Rectal smooth muscle tissue (tissue), 1 donor: ENCODE results near the gene ADAT1.
A peak's percentile ranks its signal among the peaks of the same experiment; 100 is the strongest.
"Not testable (repeated sequence)": the region's sequence is repeated elsewhere in the genome, so short reads cannot be mapped to it uniquely, and the experiment has no call there.

Experiments used
- H3K27ac ChIP-seq: one replicate; pipeline ENCODE4 v1.7.0; 2013; ENCODE audit warnings: low read depth, low read length, inconsistent platforms
- H3K27me3 ChIP-seq: one replicate; pipeline ENCODE4 v1.7.0; 2013; ENCODE audit warnings: low read length; ENCODE audit not compliant: control insufficient read depth, insufficient read depth
- H3K36me3 ChIP-seq: one replicate; pipeline ENCODE4 v1.7.0; 2013; ENCODE audit warnings: low read length; ENCODE audit not compliant: control insufficient read depth, insufficient read depth
- H3K4me1 ChIP-seq: one replicate; pipeline ENCODE4 v1.7.0; 2013; ENCODE audit warnings: low read length; ENCODE audit not compliant: control insufficient read depth, insufficient read depth
- H3K4me3 ChIP-seq: one replicate; pipeline ENCODE4 v1.7.0; 2013; ENCODE audit warnings: low read length
- H3K9ac ChIP-seq: one replicate; pipeline ENCODE4 v1.7.0; 2013; ENCODE audit warnings: low read length

ADAT1 gene

GRCh38 chr16:75616521-75617010 is 6.5 kb downstream of the ADAT1 start:
- H3K9ac ChIP-seq, result no peak overlapping the region
- H3K36me3 ChIP-seq, result peaks cover 21% of the 10 kb centered on the region
- no peaks in the 10 kb centered on the region for H3K27me3 ChIP-seq
- peaks cover under 1% of the 10 kb centered on the region for H3K4me1 ChIP-seq
- no peak overlapping the region for H3K27ac ChIP-seq
- no peak overlapping the region for H3K4me3 ChIP-seq

GRCh38 chr16:75615619-75616018 is 7.5 kb downstream of the ADAT1 start:
- peaks cover 21% of the 10 kb centered on the region for H3K36me3 ChIP-seq
- H3K4me3 ChIP-seq, result no peak overlapping the region
- H3K27me3 ChIP-seq, result no peaks in the 10 kb centered on the region
- H3K9ac ChIP-seq, result no peak overlapping the region
- H3K4me1 ChIP-seq, result no peaks in the 10 kb centered on the region
- H3K27ac ChIP-seq, result no peak overlapping the region

GRCh38 chr16:75614066-75614897 is 8.8 kb downstream of the ADAT1 start:
- Histone ChIP-seq H3K27me3 (no peaks in the 10 kb centered on the region), H3K27ac (no peak overlapping the region), H3K4me1 (no peaks in the 10 kb centered on the region), H3K36me3 (peaks cover 22% of the 10 kb centered on the region), H3K4me3 (no peak overlapping the region), H3K9ac (no peak overlapping the region)

- Histone ChIP-seq H3K36me3 (peaks cover 34% of the 10 kb centered on the region), H3K4me1 (no peaks in the 10 kb centered on the region), H3K27ac (no peak overlapping the region), H3K4me3 (no peak overlapping the region), H3K9ac (no peak overlapping the region), H3K27me3 (no peaks in the 10 kb centered on the region)
Observed at GRCh38 chr16:75606507-75606906, 16.6 kb downstream of the ADAT1 start.

- no peak overlapping the region for H3K9ac ChIP-seq
- H3K27me3 ChIP-seq, result no peaks in the 10 kb centered on the region
- H3K4me1 ChIP-seq, result peaks cover 4% of the 10 kb centered on the region
- peaks cover 25% of the 10 kb centered on the region for H3K36me3 ChIP-seq
- no peak overlapping the region for H3K4me3 ChIP-seq
- H3K27ac ChIP-seq, result no peak overlapping the region
Observed at GRCh38 chr16:75603241-75603640, 19.8 kb downstream of the ADAT1 start.

- H3K27me3 ChIP-seq, result no peaks in the 10 kb centered on the region
- H3K36me3 ChIP-seq, result peaks cover 20% of the 10 kb centered on the region
- H3K4me1 ChIP-seq, result peaks cover 4% of the 10 kb centered on the region
- peak overlapping the region; percentile 70 for H3K27ac ChIP-seq
- H3K9ac ChIP-seq, result no peak overlapping the region
- H3K4me3 ChIP-seq, result no peak overlapping the region
Observed at GRCh38 chr16:75599452-75600277, 23.4 kb downstream of the ADAT1 start.

GRCh38 chr16:75593825-75594820 is 29.0 kb downstream of the ADAT1 start:
- Histone ChIP-seq H3K27ac (no peak overlapping the region), H3K9ac (no peak overlapping the region), H3K4me1 (peaks cover 16% of the 10 kb centered on the region), H3K4me3 (no peak overlapping the region), H3K27me3 (no peaks in the 10 kb centered on the region), H3K36me3 (peaks cover 4% of the 10 kb centered on the region)

- H3K27me3 ChIP-seq, result no peaks in the 10 kb centered on the region
- H3K36me3 ChIP-seq, result peaks cover 4% of the 10 kb centered on the region
- H3K4me3 ChIP-seq, result no peak overlapping the region
- H3K9ac ChIP-seq, result no peak overlapping the region
- H3K27ac ChIP-seq, result no peak overlapping the region
- peaks cover 22% of the 10 kb centered on the region for H3K4me1 ChIP-seq
Observed at GRCh38 chr16:75593308-75593707, 29.8 kb downstream of the ADAT1 start.

GRCh38 chr16:75591927-75592326 is 31.2 kb downstream of the ADAT1 start:
- H3K27me3 ChIP-seq, H3K9ac ChIP-seq, H3K4me3 ChIP-seq, H3K27ac ChIP-seq, H3K36me3 ChIP-seq: not testable (repeated sequence)
- peaks cover 22% of the 10 kb centered on the region for H3K4me1 ChIP-seq

- Histone ChIP-seq H3K9ac (no peak overlapping the region), H3K36me3 (no peaks in the 10 kb centered on the region), H3K27me3 (no peaks in the 10 kb centered on the region), H3K27ac (peak overlapping the region; percentile 86), H3K4me1 (peaks cover 22% of the 10 kb centered on the region), H3K4me3 (peak overlapping the region; percentile 22)
Observed at GRCh38 chr16:75590920-75591843, 31.9 kb downstream of the ADAT1 start.

GRCh38 chr16:75589306-75589705 is 33.8 kb downstream of the ADAT1 start:
- Histone ChIP-seq H3K4me3 (no peak overlapping the region), H3K27ac (peak overlapping the region; percentile 67), H3K9ac (no peak overlapping the region), H3K36me3 (no peaks in the 10 kb centered on the region), H3K4me1 (peaks cover 22% of the 10 kb centered on the region), H3K27me3 (no peaks in the 10 kb centered on the region)
